GM12872 (cell line): ENCODE measurements around the gene ANKRD42.
A peak's percentile ranks its signal among the peaks of the same experiment; 100 is the strongest.

Experiments used
- TF ChIP-seq, protein P1 (sequence below): IDR thresholded peaks from 3 replicates; pipeline ENCODE4 v1.5.1; 2011; ENCODE audit warnings: low read depth, mild to moderate bottlenecking, low read length, moderate library complexity; ENCODE audit not compliant: insufficient read depth

Gene ANKRD42

DNA sequence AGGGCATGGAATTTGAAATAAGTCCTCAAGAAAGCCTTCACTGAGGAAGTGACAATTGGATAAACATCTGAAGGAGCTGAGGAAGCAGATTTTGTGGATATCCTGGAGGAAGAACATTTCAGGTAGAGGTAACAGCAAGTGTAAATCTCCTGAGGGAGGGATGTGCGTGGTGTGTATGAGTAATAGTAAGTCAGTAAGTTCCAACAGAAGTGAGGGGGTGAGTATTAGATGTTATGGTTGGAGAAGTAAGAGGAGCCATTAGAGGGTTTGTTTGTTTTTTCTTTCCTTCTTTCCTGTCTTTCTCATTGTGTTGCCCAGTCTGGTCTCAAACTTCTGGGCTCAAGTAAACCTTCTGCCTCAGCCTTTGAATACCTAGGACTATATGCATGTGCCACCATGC, 29.0 kb downstream of the ANKRD42 start:
- TF ChIP-seq, protein P1, sequence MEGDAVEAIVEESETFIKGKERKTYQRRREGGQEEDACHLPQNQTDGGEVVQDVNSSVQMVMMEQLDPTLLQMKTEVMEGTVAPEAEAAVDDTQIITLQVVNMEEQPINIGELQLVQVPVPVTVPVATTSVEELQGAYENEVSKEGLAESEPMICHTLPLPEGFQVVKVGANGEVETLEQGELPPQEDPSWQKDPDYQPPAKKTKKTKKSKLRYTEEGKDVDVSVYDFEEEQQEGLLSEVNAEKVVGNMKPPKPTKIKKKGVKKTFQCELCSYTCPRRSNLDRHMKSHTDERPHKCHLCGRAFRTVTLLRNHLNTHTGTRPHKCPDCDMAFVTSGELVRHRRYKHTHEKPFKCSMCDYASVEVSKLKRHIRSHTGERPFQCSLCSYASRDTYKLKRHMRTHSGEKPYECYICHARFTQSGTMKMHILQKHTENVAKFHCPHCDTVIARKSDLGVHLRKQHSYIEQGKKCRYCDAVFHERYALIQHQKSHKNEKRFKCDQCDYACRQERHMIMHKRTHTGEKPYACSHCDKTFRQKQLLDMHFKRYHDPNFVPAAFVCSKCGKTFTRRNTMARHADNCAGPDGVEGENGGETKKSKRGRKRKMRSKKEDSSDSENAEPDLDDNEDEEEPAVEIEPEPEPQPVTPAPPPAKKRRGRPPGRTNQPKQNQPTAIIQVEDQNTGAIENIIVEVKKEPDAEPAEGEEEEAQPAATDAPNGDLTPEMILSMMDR: no peak

DNA sequence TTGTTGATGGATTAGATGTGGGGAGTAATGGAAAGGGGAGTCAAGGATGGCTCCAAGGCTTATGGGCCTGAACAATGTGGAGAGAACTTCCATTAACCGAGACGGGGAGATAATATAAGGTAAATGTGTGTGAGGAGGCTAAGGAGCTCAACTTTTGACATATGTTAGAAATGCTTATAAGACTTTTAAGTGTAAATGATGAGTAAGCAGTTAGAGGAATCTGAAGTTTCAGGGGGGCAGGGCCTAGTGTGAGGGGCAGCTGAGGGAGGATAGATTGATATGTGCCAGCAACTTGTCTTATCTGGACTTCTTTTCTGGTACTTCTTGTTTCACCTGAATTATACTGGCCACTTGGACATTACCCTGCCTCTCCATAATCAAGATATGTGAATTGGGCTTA, 29.9 kb downstream of the ANKRD42 start:
- TF ChIP-seq, protein P1: no peak

DNA sequence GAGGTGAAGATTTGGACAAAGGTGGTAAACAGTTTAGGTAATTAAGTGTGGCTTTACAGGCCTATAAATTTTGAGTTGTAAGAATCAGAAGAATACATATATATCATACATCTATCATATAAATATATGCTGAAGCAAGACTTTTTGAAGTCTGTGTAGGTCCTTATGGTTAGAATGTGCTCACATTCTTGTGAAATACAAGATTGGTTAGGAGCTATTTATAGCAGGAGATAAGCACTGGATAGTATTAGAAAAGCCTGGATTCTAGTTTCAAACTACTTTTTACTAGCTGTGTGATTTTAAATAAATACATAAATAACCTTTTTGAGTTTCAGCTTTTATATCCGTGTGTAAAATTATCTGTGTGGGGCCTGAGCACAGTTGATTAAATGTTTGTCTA, 42.3 kb downstream of the ANKRD42 start:
- TF ChIP-seq, protein P1: no peak

DNA sequence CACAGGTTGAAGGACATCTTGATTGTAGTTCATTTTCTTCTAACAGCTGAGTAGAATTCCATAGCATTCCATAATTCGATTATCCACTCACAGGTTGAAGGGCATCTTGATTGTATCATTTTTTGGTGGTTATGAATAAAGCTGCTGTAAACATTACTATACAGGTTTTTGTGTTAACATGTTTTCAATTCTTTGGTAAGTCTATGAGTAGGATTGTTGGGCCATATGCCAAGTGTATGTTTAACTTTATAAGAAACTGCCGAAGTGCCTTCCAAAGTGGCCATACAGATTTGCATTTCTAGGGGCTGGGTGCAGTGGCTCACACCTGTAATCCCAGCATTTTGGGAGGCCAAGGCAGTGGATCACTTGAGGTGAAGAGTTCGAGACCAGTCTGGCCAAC, 44.6 kb downstream of the ANKRD42 start:
- TF ChIP-seq, protein P1: no peak

DNA sequence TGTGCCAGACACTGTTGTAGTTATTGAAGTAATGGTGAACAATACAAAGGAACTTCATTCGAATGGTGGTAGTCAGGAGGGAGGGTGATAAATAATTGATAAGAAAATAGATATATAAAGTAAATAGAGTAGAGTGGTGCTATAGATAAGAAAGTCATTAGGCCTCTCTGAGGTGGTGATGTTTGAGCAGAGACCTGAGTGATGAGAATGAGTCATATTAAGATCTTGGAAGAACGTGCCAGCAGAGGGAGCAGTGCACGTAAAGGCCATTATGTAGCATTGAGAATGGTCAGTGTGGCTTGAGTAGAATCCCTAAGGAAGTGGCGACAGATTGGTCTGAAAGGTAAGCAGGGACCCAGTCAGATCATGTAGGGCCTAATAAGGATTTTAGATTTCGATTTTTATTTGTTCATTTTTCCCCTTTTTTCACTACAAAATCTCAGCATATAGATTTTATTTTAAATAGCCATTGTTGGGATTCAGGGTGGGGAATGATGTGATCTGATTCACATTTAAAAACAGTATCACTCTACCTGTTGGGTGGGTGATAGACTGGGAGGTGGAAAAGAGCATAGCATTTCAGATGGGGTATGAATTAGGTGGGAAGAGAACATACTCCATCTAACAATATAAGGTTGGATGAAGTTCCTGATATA, 47.9 kb downstream of the ANKRD42 start:
- TF ChIP-seq, protein P1: peak; percentile 60

DNA sequence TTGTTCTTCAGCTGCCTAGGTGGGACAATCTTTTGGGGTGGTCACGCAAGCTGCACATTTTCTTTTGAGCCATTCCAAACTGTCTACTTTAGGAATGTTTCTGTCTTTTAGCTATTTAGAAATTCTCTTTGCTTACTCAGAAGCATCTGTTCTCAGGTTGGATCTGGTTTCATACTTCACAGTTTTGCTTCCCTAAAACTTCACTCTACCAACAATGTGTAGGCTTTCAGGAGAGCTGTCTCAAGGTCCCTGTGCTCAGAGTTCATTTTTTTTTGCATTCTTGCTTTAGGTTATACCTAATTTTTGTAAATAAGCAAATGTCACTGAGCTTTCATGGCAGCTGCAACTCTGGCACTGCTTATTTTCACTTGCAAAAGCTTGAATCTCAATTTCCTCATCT, 55.9 kb downstream of the ANKRD42 start:
- TF ChIP-seq, protein P1: no peak

DNA sequence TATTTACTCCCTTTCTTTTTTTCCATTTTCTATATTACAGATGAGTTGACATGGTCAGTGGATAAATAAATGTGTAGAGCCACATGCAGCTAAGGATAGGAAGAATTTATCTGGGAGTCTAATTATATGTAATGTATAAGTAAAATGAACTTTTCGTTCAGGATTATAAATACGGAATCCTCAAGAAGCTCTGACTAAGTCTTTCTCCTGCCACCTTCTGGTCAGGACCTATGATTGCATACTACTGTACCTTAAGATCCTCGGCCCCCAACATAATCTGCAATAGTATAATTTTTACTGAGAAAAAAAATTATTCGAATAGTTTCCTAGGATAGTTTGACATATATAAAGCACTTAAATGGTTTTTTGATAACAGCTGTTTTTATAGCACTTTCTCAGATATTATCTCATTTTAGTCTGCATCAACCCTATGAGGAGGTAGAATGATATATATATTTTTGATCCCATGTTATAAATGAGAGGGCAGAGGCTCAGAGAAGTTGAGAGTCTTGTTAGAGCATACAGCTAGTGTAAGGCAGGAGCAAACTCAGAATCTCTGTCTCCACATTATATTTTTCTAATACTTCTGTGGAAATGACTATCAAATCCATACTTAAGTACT, 56.6 kb downstream of the ANKRD42 start:
- TF ChIP-seq, protein P1: peak; percentile 60
